ENCODE data around the gene MFN2. TPM values are rescaled to one million over a fixed set of nuclear protein-coding genes. Genes with fewer than 3 reads are reported as not detected.
A peak's percentile ranks its signal among the peaks of the same experiment; 100 is the strongest.

The MFN2 gene
- total RNA-seq, 1 experiment from 2014 or later: 54.8 TPM

- peaks cover 55% of the 10 kb centered on the region for H3K36me3 ChIP-seq
- peaks cover 16% of the 10 kb centered on the region for H3K4me1 ChIP-seq (replicated peaks)
- no peaks in the 10 kb centered on the region for H3K27me3 ChIP-seq (replicated peaks)
- no peak overlapping the region for H3K4me3 ChIP-seq
- no peaks in the 10 kb centered on the region for H3K9me3 ChIP-seq (replicated peaks)
- DNase-seq (ENCODE audit: low read depth in 1 of 2, low spot score in 2 of 2): no peak
- no peak overlapping the region for H3K27ac ChIP-seq
Observed at GRCh38 chr1:11977625-11978024, 2.6 kb upstream of the MFN2 start.

GRCh38 chr1:11978301-11978700 is 1.9 kb upstream of the MFN2 start:
- Histone ChIP-seq H3K27me3 (replicated peaks) (no peaks in the 10 kb centered on the region), H3K36me3 (peaks cover 55% of the 10 kb centered on the region), H3K4me1 (replicated peaks) (peaks cover 16% of the 10 kb centered on the region), H3K9me3 (replicated peaks) (no peaks in the 10 kb centered on the region), H3K4me3 (no peak overlapping the region), H3K27ac (no peak overlapping the region)
- no peak for DNase-seq (ENCODE audit: low read depth in 1 of 2, low spot score in 2 of 2)

GRCh38 chr1:11979028-11979850 is 1.0 kb upstream of the MFN2 start:
- Histone ChIP-seq H3K27ac (peak overlapping the region; percentile 72; the same call in 1 of the 2 replicates), H3K36me3 (peaks cover 58% of the 10 kb centered on the region), H3K27me3 (replicated peaks) (no peaks in the 10 kb centered on the region), H3K4me3 (peak overlapping the region; percentile 85), H3K4me1 (replicated peaks) (peaks cover 16% of the 10 kb centered on the region), H3K9me3 (replicated peaks) (no peaks in the 10 kb centered on the region)
- DNase-seq (ENCODE audit: low read depth in 1 of 2, low spot score in 2 of 2): no peak

- peak overlapping the region; percentile 72 for H3K27ac ChIP-seq
- H3K4me3 ChIP-seq: peak overlapping the region; percentile 85
- peaks cover 56% of the 10 kb centered on the region for H3K36me3 ChIP-seq
- H3K4me1 ChIP-seq (replicated peaks): peaks cover 16% of the 10 kb centered on the region
- no peaks in the 10 kb centered on the region for H3K27me3 ChIP-seq (replicated peaks)
- DNase-seq (ENCODE audit: low read depth in 1 of 2, low spot score in 2 of 2): no peak
- no peaks in the 10 kb centered on the region for H3K9me3 ChIP-seq (replicated peaks)
Observed at GRCh38 chr1:11980676-11980972, 380 bp downstream of the MFN2 start.

- no peak overlapping the region for H3K27ac ChIP-seq
- H3K9me3 ChIP-seq (replicated peaks): no peaks in the 10 kb centered on the region
- no peak for DNase-seq (ENCODE audit: low read depth in 1 of 2, low spot score in 2 of 2)
- H3K27me3 ChIP-seq (replicated peaks): no peaks in the 10 kb centered on the region
- H3K4me3 ChIP-seq: peak overlapping the region; percentile 85
- H3K4me1 ChIP-seq (replicated peaks): peaks cover 16% of the 10 kb centered on the region
- peaks cover 58% of the 10 kb centered on the region for H3K36me3 ChIP-seq
Observed at GRCh38 chr1:11981378-11982009, 1.2 kb downstream of the MFN2 start.

GRCh38 chr1:11982010-11982392 is 1.8 kb downstream of the MFN2 start:
- H3K36me3 ChIP-seq: peaks cover 57% of the 10 kb centered on the region
- H3K9me3 ChIP-seq (replicated peaks): no peaks in the 10 kb centered on the region
- no peak for DNase-seq (ENCODE audit: low read depth in 1 of 2, low spot score in 2 of 2)
- peaks cover 16% of the 10 kb centered on the region for H3K4me1 ChIP-seq (replicated peaks)
- H3K27me3 ChIP-seq (replicated peaks): no peaks in the 10 kb centered on the region
- no peak overlapping the region for H3K27ac ChIP-seq
- no peak overlapping the region for H3K4me3 ChIP-seq

GRCh38 chr1:11984121-11984520 is 3.9 kb downstream of the MFN2 start:
- DNase-seq (ENCODE audit: low read depth in 1 of 2, low spot score in 2 of 2): no peak
- no peak overlapping the region for H3K4me3 ChIP-seq

GRCh38 chr1:11984576-11984975 is 4.3 kb downstream of the MFN2 start:
- peaks cover 8% of the 10 kb centered on the region for H3K4me1 ChIP-seq (replicated peaks)
- H3K4me3 ChIP-seq: no peak overlapping the region
- peaks cover 65% of the 10 kb centered on the region for H3K36me3 ChIP-seq
- no peaks in the 10 kb centered on the region for H3K27me3 ChIP-seq (replicated peaks)
- DNase-seq (ENCODE audit: low read depth in 1 of 2, low spot score in 2 of 2): no peak
- no peaks in the 10 kb centered on the region for H3K9me3 ChIP-seq (replicated peaks)
- H3K27ac ChIP-seq: no peak overlapping the region

More at GRCh38 chr1:11984121-11984520, 3.9 kb downstream of the MFN2 start:
- Histone ChIP-seq H3K9me3 (replicated peaks) (no peaks in the 10 kb centered on the region), H3K27me3 (replicated peaks) (no peaks in the 10 kb centered on the region), H3K27ac (no peak overlapping the region), H3K36me3 (peaks cover 61% of the 10 kb centered on the region), H3K4me1 (replicated peaks) (peaks cover 13% of the 10 kb centered on the region)

GRCh38 chr1:11985171-11985570 is 4.9 kb downstream of the MFN2 start:
- H3K27me3 ChIP-seq (replicated peaks): no peaks in the 10 kb centered on the region
- H3K27ac ChIP-seq: no peak overlapping the region

GRCh38 chr1:11985851-11986250 is 5.6 kb downstream of the MFN2 start:
- Histone ChIP-seq H3K27ac (no peak overlapping the region), H3K4me3 (no peak overlapping the region), H3K4me1 (replicated peaks) (peaks cover 4% of the 10 kb centered on the region), H3K9me3 (replicated peaks) (no peaks in the 10 kb centered on the region), H3K27me3 (replicated peaks) (no peaks in the 10 kb centered on the region), H3K36me3 (peaks cover 74% of the 10 kb centered on the region)
- DNase-seq (ENCODE audit: low read depth in 1 of 2, low spot score in 2 of 2): no peak

More at GRCh38 chr1:11985171-11985570, 4.9 kb downstream of the MFN2 start:
- peaks cover 6% of the 10 kb centered on the region for H3K4me1 ChIP-seq (replicated peaks)
- H3K36me3 ChIP-seq: peaks cover 71% of the 10 kb centered on the region
- DNase-seq (ENCODE audit: low read depth in 1 of 2, low spot score in 2 of 2): no peak
- H3K4me3 ChIP-seq: no peak overlapping the region
- no peaks in the 10 kb centered on the region for H3K9me3 ChIP-seq (replicated peaks)

- no peak overlapping the region for H3K4me3 ChIP-seq
- no peak overlapping the region for H3K27ac ChIP-seq
- no peaks in the 10 kb centered on the region for H3K27me3 ChIP-seq (replicated peaks)
- H3K9me3 ChIP-seq (replicated peaks): no peaks in the 10 kb centered on the region
- H3K4me1 ChIP-seq (replicated peaks): peaks cover 13% of the 10 kb centered on the region
- no peak for DNase-seq (ENCODE audit: low read depth in 1 of 2, low spot score in 2 of 2)
- peaks cover 66% of the 10 kb centered on the region for H3K36me3 ChIP-seq
Observed at GRCh38 chr1:11989669-11990068, 9.4 kb downstream of the MFN2 start.

- H3K9me3 ChIP-seq (replicated peaks): no peaks in the 10 kb centered on the region
- no peak overlapping the region for H3K27ac ChIP-seq
- H3K4me1 ChIP-seq (replicated peaks): peaks cover 13% of the 10 kb centered on the region
- H3K27me3 ChIP-seq (replicated peaks): no peaks in the 10 kb centered on the region
- H3K4me3 ChIP-seq: no peak overlapping the region
- peaks cover 65% of the 10 kb centered on the region for H3K36me3 ChIP-seq
- DNase-seq (ENCODE audit: low read depth in 1 of 2, low spot score in 2 of 2): no peak
Observed at GRCh38 chr1:11990303-11991032, 10.2 kb downstream of the MFN2 start.

- peaks cover 68% of the 10 kb centered on the region for H3K36me3 ChIP-seq
- peak in 1 of 2 experiments; percentile 48 for DNase-seq (ENCODE audit: low read depth in 1 of 2, low spot score in 2 of 2)
- no peaks in the 10 kb centered on the region for H3K27me3 ChIP-seq (replicated peaks)
- H3K9me3 ChIP-seq (replicated peaks): no peaks in the 10 kb centered on the region
- no peak overlapping the region for H3K4me3 ChIP-seq
- H3K4me1 ChIP-seq (replicated peaks): peaks cover 13% of the 10 kb centered on the region
- no peak overlapping the region for H3K27ac ChIP-seq
Observed at GRCh38 chr1:11991969-11992676, 11.9 kb downstream of the MFN2 start.
